NCI-H1694 treated with DMSO at 0.1 percent for 48 hours (cell line): ENCODE data around the gene C1orf105.
A peak's percentile ranks its signal among the peaks of the same experiment; 100 is the strongest.

Experiments used
- DNase-seq: peaks from one replicate; lab custom pipeline; 2025; lab: John Stamatoyannopoulos, UW

The C1orf105 gene

DNA sequence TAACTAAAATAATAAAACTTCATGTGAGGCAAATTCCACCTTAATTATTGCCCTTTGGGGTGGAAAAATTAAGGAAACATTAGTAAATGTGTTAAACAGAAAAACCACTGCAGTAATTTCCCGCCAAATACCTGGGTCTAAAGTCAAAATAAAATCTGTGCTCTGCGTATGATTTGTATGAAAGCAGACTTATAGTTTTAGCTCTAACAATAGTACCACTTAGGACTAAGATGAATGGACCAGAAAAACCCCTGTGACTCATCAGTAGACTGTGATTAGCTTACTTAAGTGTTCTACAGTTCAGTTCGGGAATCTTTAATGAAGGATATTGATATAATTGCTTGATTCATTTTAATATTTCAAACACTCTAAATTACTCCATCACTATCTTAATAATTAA is 23.3 kb upstream of the C1orf105 start:
- DNase-seq: no peak

DNA sequence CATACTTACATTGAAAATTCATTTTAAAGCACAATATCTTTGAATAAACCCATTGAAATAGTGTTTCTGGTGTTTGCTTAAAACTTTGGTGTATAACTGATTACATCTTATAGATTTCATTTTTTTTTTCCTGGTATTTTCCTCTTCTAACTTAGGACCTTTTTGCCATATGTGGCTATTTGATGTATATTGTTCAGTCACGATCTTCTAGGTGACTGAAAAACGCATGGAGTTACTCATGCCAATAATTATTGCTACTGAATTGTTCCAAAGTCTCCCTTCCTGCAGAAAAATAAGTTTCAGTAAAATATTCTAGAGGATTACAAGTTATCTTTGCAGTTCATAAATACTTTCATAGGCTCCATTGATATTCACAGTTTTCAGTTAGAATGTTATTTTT is 22.9 kb upstream of the C1orf105 start:
- DNase-seq: no peak

DNA sequence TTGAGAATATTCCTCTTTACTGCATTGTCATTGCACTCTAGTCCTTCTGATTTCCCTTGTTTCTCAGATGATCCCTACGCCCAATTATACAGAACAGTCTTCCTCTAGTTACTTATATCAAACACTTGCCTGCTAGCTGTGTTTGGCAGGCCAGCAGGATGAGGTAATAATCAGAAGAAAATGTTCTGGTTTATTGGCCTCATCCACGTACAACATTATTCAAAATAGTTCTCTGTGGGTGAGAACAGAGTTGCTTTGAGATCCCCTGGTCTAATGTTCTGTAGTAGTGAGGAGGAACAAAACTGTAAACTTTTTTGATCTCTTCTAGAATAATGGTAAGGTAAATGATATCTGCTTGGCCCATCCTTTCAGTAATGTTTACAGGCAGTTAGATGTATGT is 22.3 kb upstream of the C1orf105 start:
- DNase-seq: no peak

DNA sequence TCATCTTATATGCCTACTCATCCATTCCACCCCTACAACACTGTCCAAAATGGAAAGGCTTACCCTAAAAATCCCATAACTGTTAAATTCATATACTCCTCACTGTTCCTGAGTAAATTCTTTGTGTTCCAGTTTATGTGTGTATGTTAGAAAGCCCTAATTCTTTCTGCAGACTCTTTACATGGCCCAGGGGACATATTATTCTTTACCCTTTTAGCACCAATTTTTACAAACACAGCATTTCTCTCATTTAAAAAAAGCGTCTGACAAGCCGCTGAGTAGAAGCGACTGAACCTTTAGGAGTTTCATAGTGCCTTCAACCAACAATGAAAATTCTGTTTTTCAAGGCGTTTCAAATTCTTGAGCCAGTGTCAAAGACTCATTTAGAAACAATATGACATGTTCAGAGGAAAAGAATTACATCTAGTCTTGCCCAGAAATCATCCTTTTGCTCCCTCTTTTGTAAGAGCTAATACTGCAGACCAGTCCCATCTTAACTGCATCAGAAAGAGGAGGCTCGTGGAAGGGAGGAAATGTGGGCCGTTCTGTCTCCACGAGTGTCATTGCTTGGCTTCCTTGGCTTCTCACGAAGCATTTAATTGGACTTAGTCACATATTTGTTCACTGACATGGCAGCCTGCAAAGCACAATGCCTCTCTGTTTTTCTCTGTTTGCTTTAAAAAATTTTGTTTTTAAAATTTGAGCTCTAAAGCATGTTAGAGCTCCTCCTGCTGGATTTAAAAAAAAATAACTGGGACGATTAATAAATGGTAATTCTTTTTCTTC is 21.3 kb upstream of the C1orf105 start:
- DNase-seq: peak; percentile 86

DNA sequence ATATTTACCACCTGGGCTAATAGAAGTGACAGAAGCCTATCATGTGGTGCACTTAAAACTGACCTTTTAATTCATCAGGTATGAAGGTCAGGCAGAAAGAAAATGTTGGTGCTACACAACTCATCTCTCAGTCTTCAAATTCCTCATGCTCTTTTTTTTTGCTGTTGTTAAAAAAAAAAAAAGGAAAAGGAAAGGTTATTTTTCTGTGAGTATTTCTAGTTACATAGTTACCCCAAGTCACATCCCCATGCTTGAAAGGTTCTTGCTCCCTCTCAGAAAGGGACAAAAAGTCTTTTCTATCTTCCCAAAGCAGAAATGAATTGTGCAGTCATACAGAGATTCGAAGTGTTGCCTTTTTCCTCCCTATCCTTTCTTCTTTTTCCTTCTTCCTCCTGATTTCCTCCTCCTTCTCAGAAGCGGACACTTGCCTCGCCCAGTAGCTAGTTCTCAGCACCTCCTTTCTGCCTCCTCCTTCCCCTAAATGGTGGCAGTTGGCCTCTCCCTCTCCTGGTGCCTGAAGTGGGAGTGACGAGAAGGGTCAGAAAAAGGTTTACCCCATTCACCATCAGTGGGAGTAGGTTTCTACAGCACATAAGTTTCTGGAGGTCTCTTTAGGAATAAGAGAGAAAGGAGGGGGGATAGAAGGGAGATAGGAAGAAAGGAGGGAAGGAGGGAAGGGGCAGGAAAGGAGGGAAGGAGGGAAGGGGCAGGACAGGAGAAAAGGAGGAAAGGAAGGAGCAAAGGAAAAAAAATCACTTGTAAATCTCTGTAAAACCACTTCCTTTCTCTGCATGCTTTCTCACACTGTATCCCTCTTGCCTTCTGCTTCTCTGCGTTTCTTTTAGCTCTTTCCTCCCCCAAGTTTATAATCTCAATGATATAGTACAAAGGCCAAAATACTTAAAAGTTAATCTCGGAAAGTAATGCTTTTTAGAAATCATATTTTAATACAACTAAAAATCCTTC is 20.4 kb upstream of the C1orf105 start:
- DNase-seq: no peak

DNA sequence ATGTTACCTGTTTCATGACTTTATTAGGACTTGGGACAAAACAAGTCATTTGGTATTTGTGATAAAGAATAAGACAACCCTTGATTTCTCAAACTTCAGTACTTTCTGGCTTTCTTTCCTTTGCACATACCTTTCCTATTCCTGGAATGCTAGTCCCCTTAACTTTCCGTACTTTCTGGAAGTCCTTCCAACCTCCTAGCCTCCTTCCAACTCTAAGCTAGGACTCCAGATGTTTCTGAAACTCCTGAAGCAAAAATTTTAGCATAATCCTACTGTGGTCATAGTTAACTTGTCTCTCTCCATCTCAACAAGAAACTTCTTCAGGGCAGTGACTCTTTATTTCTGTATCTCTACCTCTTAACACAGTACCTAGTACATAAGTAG is 19.8 kb upstream of the C1orf105 start:
- DNase-seq: no peak

GRCh38 chr1:172401477-172401876 is 19.0 kb upstream of the C1orf105 start:
- DNase-seq: no peak

DNA sequence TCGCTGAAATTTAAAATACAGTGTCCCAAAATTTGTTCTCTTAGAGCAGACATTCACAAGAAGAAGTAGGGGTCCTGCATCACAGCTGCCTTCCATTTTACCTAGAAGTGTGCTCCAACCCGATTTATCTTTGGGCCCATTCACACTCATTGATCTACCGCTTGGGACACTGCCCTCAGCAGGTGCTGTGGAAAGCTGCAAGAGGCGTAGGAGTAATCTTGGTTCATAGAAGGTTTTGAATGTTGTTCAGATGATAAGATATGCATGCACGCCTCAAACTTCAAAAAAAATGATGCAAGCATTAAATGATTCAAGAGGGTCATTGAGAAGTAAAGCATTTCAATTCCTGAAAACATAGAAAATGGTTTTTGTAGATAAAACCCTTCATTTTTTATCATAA is 18.6 kb upstream of the C1orf105 start:
- no peak for DNase-seq

DNA sequence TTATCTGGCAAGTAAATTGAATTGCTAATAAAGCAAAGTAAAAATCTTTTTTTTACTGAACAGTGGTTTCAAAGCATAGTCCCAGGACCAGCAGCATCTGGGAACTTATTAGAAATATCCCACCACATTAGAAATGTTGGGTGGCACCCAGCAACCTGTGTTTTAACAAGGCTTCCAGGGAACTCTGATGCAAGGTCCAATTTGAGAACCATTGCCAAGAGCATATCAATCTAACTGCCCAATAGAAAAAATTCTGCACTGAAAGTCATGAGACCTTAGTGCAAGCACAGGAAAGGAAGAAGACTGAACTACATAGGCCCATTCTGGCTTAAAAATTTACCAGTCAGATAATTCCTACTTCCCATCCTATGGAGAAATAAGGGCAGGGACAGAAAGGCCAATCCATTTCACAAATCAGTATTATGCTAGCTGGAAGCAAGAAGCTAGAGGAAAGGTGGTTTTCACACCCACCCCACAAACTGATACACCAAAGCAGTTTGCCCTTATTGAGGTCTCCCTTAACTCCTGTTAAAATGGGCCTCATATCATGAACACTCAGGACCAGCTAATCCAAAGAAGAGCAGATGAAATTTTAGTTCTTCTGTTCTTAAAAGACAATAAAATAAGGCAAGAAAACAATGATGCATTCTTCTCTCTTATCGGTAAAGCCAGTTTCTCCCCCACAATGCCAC is 17.5 kb upstream of the C1orf105 start:
- no peak for DNase-seq

GRCh38 chr1:172404121-172404520 is 16.4 kb upstream of the C1orf105 start:
- DNase-seq: no peak

DNA sequence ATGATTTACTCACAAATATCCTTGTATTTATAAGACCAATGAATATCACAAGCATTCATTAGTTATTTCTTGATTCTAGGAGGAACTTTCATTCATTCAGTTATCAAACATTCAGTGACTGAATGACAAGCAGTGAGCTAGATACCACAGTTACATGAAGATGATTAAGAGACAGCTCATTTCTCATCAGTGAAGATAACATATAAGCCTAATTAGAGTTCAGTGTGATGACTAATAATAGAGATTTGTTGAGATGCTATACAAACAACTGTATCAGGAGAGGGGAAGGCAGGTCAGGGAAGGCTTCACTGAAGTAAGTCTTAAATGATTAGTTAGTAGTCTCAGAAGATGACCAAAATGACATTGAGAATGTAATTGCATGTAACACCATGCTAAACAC is 14.6 kb upstream of the C1orf105 start:
- DNase-seq: no peak

GRCh38 chr1:172406968-172407367 is 13.5 kb upstream of the C1orf105 start:
- no peak for DNase-seq

DNA sequence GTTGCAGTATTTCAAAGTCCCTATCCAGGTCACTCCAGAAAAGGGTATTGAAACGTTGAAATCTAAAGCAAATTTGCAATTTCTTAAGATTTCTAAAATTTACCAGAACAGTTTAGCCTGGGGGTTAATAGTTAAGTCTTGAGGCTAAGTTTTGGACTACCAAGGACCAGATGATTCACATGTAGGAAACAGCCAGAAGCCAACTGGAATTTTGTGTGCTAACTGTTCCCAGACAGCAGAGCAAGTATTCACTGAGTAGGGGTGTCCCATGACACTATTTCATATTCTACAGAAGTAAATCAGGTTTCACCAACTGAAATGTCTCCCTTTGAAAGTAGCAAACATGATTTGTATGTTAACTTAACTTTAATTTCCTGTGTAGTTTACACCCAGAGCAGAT is 11.5 kb upstream of the C1orf105 start:
- DNase-seq: no peak

DNA sequence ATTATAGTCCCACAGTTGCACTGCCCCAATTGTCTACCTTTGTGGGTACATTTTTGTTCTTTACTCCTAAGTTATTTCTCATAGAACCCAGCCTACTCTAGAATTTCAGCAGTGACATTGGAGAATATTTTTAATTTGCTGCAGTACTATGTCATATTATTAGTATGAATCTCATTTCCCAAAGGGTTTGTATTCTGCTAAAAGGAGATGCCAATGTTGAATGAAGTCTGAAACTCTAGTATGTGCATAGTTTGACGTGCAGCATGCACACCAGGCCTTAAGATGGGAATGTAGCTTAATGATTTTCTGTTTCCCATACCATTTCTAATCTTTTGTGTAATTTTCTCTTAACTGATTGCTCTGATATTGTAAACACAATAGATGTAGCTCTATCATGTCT is 10.5 kb upstream of the C1orf105 start:
- no peak for DNase-seq

GRCh38 chr1:172411791-172412338 is 8.6 kb upstream of the C1orf105 start:
- no peak for DNase-seq

- no peak for DNase-seq
Observed at GRCh38 chr1:172414331-172414730, 6.2 kb upstream of the C1orf105 start.

- no peak for DNase-seq
Observed at GRCh38 chr1:172416496-172417035, 3.9 kb upstream of the C1orf105 start.

DNA sequence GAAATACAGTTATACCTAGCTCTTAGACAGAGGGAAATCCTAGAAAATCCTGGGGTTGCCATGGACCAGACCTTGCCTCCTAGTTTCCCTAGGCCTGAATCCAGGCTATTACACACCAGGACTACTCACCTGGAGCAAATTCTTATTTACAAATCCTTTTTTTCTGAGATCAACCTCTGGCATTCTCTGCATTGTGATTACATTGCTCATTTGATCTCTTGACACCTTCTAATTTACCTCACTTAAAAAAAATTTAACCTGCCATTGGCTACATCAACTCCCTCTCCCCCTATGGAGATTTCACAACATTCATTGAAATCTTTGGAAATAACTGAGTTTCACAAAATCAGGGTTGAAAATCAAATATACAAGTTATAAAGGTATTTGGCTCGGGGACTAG is 2.9 kb upstream of the C1orf105 start:
- DNase-seq: no peak

DNA sequence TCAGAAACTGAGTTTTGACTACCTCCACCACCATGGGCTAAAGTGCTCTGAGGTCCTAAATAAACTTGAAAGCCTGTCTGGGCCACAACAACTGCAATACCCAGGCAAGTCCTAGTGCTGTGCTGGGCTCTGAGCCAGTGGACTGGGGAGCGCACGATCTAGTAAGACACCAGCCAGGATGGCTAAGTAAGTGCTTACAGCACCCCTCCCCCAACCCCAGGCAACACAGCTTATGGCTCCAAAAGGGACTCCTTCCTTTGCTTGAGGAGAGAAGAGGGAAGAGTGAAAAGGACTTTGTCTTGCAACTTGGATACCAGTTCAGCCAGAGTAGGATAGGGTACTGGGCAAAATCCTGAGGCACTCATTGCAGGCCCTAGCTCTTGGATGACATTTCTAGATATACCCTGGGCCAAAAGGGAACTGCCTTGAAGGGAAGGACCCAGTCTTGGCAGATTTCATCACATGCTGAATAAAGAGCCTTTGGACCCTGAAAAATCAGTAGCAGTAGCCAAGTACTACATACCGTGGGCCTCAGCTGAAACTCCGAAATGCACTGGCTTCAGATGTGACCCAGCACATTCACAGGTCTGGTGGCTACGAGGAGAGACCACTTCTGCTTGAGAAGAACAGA is 1.6 kb downstream of the C1orf105 start:
- no peak for DNase-seq

- DNase-seq: no peak
Observed at GRCh38 chr1:172423336-172423735, 2.9 kb downstream of the C1orf105 start.

GRCh38 chr1:172425339-172425738 is 4.9 kb downstream of the C1orf105 start:
- no peak for DNase-seq

- no peak for DNase-seq
Observed at GRCh38 chr1:172427191-172427590, 6.7 kb downstream of the C1orf105 start.
